LNCAP (cell line): ENCODE data around the gene ZNF524.

Experiments
- CTCF ChIP-seq: fragments of 450-650 bp; IDR thresholded peaks from 2 replicates; pipeline ENCODE4 v1.5.1; 2017; ENCODE audit warnings: mild to moderate bottlenecking

ZNF524 gene

GRCh38 chr19:55588738-55589137 lies 11.3 kb upstream of the ZNF524 start:
- TF ChIP-seq CTCF: no peak

- TF ChIP-seq CTCF: no peak
Measured at GRCh38 chr19:55590109-55590508, 10.0 kb upstream of the ZNF524 start.

DNA sequence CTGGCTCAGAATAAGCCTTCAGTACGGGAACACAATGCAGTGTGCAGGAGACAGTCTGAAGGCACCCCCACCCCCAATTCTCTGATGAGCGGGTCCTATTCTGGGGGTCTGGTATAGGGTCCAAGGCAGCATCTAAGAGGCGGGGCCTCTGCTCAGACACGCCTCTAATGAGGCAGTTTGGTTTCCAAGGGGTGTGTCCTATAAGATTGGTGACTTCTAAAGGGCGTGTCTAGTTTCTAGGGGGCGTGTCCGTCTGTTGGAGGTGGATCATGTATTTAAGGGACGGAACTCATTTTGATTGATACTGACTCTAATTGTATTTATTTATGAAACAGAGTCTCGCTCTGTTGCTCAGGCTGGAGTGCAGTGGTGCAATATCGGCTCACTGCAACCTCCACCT lies 9.5 kb upstream of the ZNF524 start:
- TF ChIP-seq CTCF: no peak

- TF ChIP-seq CTCF: no peak
Measured at GRCh38 chr19:55591555-55591954, 8.5 kb upstream of the ZNF524 start.

DNA sequence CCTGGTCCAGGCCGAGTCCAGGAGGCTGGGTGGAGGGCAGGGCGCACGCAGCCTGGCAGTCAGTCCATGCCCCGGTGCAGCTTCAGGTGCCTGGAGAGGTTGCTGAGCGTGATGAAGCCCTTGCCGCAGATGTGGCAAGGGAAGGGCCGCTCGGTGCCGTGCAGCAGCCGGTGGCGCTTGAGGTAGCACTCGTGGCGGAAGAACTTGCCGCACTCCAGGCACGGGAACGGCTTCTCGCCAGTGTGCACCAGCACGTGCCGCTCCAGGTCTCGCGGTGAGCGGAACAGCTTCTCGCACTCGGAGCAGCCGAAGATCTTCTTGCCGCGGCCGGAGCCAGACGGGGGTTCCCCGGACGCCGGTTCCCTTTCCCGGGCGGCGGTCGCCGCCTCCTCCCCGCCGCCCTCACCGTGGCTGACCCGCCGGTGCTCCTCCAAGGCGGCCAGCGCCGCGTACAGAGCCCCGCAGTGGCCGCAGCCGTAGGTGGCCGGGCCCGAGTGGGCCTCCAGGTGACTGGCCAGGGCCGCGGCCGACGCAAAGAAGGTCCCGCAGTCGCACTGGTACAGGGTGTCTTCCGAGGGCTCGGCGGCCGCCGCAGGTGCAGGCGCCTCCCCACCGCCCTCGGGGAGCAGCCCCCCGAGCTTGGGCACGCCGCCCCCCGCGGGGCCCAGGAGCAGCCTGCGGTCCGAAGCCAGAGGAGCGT lies 7.5 kb upstream of the ZNF524 start:
- TF ChIP-seq CTCF: no peak

DNA sequence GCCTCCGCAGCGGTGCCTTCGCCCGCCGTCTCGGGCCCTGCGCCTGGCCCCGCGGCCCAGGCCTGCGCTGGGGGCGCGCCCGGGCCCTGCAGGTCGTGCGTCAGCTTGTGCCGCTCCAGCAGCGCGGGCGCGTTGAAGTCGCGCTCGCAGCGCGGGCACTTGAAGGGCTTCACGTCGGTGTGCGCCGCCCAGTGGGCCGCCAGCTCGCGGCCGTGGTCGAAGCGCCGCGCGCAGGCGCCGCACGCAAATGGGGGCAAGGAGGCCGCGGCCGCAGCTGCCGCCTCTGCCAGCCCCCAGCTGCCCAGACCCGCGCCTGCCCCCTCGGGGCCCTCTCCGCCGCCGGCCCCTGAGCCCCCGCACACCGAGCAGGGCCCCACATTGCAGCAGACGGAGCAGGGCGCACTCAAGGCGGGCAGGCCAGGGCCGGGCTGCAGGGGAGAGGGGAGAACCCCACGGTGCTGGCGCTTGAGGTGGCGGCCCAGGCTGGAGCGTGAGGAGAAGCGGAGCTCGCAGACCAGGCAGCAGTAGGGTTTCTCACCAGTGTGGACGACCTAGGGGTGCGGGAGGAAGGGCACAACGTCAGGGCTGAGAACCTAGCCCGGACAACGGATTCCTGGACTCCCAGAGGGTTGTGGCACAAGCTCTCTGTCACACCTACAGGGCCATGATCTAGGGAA lies 6.9 kb upstream of the ZNF524 start:
- no peak for TF ChIP-seq CTCF

DNA sequence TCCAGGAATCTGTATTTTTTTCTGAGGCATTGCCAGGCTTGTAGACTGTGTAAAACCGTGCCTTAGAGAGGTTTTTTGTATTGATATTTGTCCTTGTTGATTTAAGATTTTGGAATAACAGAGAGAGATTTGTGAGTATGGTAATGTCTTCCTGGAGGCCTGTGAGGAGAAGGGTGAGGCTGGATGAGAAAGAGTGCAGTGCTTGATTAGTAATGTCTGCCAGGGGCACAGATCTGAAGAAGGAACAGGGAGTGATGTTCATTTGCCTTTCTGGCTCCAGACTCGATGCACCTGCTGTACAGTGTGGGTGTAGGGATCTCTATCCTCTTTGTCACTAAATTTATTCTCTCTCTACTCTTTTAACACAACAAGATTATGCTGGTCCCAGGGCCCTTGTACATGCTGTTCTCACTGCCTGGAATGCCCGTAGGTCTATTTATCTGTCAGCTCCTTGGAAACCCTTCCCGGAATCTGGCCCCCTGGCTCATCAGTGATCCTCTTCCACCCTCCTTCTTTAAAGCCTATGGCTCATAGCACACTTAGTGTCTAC lies 5.0 kb upstream of the ZNF524 start:
- TF ChIP-seq CTCF: no peak
